Loucy (cell line): ENCODE measurements around the gene DNMBP.

Experiments
- H2AFZ ChIP-seq: fragments of 200-600 bp; sonication (generic); 2 replicates; pipeline ENCODE4 v1.6.0; 2016; ENCODE audit warnings: antibody characterized with exemption, mild to moderate bottlenecking, low read length, moderate library complexity
- H3F3A ChIP-seq: fragments of 200-600 bp; 2 replicates; pipeline ENCODE4 v1.6.0; 2016; ENCODE audit warnings: antibody characterized with exemption, low read depth, mild to moderate bottlenecking
- H3K27me3 ChIP-seq: fragments of 200-600 bp; sonication (generic); 2 replicates; pipeline ENCODE4 v1.6.1; 2014; ENCODE audit warnings: low read length, mild to moderate bottlenecking; ENCODE audit not compliant: insufficient read depth, poor library complexity, severe bottlenecking
- H3K36me3 ChIP-seq: fragments of 200-600 bp; sonication (generic); 2 replicates; pipeline ENCODE4 v1.6.1; 2016; ENCODE audit warnings: low read length; ENCODE audit not compliant: insufficient read depth
- H3K4me1 ChIP-seq: fragments of 200-600 bp; sonication (generic); 2 replicates; pipeline ENCODE4 v1.5.1; 2014; ENCODE audit warnings: low read length, mild to moderate bottlenecking; ENCODE audit not compliant: insufficient read depth, poor library complexity, severe bottlenecking
- H3K4me2 ChIP-seq: fragments of 200-600 bp; sonication (generic); 2 replicates; pipeline ENCODE4 v1.6.0; 2014; ENCODE audit warnings: antibody characterized with exemption, low read length, low read depth, mild to moderate bottlenecking; ENCODE audit not compliant: poor library complexity, severe bottlenecking
- H3K4me3 ChIP-seq: fragments of 200-600 bp; sonication (generic); 2 replicates; pipeline ENCODE4 v1.5.1; 2014; ENCODE audit warnings: low read length, mild to moderate bottlenecking, mixed read lengths; ENCODE audit not compliant: poor library complexity, severe bottlenecking
- H3K79me2 ChIP-seq: fragments of 200-600 bp; sonication (generic); 2 replicates; pipeline ENCODE4 v1.6.1; 2014; ENCODE audit warnings: low read length; ENCODE audit not compliant: insufficient read depth
- H3K9ac ChIP-seq: fragments of 200-600 bp; sonication (generic); 2 replicates; pipeline ENCODE4 v1.6.0; 2014; ENCODE audit warnings: mild to moderate bottlenecking, low read depth, low read length, moderate library complexity; ENCODE audit not compliant: poor library complexity, severe bottlenecking
- H3K9me2 ChIP-seq: fragments of 200-600 bp; sonication (generic); replicated peaks from 2 replicates; pipeline ENCODE4 v1.6.1; 2016; ENCODE audit warnings: low read depth, low read length, mixed read lengths
- H3K9me3 ChIP-seq: fragments of 200-600 bp; sonication (generic); 2 replicates; pipeline ENCODE4 v1.6.1; 2014; ENCODE audit warnings: mild to moderate bottlenecking, antibody characterized with exemption, low read length, low read depth; ENCODE audit not compliant: insufficient read depth
- H4K20me1 ChIP-seq: fragments of 200-600 bp; sonication (generic); 2 replicates; pipeline ENCODE4 v1.6.0; 2014; ENCODE audit warnings: antibody characterized with exemption, low read length, mild to moderate bottlenecking; ENCODE audit not compliant: insufficient read depth, poor library complexity, severe bottlenecking
- EZH2phosphoT487 ChIP-seq: fragments of 200-600 bp; IDR thresholded peaks from 2 replicates; pipeline ENCODE4 v1.6.1; 2018; ENCODE audit warnings: antibody characterized with exemption, mild to moderate bottlenecking, moderate library complexity, borderline replicate concordance
- TF ChIP-seq, protein P1 (sequence below): fragments of 200-600 bp; sonication (generic); conservative IDR thresholded peaks from 2 replicates; pipeline ENCODE4 v1.5.1; 2014; ENCODE audit warnings: mild to moderate bottlenecking, antibody characterized with exemption, low read length

The DNMBP gene

DNA sequence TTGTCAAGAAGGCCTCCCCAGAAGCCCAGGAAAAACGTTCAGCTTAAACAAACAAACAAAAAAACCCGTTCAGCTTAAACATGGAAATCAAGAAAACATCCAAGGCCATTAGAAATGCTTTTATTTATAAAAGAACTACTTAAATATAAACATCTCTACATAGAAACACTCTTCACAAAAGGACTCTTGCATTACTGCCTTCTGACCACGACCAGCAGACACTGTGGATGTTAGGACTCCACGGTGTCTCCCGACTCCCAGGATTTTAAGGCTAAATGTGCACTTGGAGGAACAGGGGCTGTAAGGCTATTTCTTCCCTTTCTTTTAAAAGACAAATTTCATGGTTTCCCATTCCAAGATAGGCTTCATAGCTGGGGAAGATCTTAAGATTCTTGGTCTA is 134.3 kb downstream of the DNMBP start:
- Histone ChIP-seq H3K4me2 (no peak overlapping the region), H3K4me1 (peaks cover 4% of the 10 kb centered on the region), H3F3A (no peaks in the 10 kb centered on the region), H3K9me2 (no peaks in the 10 kb centered on the region), H3K4me3 (no peak overlapping the region), H4K20me1 (no peaks in the 10 kb centered on the region), H3K79me2 (no peaks in the 10 kb centered on the region), H3K9ac (no peak overlapping the region), H3K9me3 (no peaks in the 10 kb centered on the region), H3K36me3 (peaks cover 17% of the 10 kb centered on the region; the same call in 1 of the 2 replicates), H3K27me3 (peaks cover 10% of the 10 kb centered on the region), H2AFZ (no peak overlapping the region)
- TF ChIP-seq, protein P1, sequence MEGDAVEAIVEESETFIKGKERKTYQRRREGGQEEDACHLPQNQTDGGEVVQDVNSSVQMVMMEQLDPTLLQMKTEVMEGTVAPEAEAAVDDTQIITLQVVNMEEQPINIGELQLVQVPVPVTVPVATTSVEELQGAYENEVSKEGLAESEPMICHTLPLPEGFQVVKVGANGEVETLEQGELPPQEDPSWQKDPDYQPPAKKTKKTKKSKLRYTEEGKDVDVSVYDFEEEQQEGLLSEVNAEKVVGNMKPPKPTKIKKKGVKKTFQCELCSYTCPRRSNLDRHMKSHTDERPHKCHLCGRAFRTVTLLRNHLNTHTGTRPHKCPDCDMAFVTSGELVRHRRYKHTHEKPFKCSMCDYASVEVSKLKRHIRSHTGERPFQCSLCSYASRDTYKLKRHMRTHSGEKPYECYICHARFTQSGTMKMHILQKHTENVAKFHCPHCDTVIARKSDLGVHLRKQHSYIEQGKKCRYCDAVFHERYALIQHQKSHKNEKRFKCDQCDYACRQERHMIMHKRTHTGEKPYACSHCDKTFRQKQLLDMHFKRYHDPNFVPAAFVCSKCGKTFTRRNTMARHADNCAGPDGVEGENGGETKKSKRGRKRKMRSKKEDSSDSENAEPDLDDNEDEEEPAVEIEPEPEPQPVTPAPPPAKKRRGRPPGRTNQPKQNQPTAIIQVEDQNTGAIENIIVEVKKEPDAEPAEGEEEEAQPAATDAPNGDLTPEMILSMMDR = no peak
- no peak for TF ChIP-seq EZH2phosphoT487

DNA sequence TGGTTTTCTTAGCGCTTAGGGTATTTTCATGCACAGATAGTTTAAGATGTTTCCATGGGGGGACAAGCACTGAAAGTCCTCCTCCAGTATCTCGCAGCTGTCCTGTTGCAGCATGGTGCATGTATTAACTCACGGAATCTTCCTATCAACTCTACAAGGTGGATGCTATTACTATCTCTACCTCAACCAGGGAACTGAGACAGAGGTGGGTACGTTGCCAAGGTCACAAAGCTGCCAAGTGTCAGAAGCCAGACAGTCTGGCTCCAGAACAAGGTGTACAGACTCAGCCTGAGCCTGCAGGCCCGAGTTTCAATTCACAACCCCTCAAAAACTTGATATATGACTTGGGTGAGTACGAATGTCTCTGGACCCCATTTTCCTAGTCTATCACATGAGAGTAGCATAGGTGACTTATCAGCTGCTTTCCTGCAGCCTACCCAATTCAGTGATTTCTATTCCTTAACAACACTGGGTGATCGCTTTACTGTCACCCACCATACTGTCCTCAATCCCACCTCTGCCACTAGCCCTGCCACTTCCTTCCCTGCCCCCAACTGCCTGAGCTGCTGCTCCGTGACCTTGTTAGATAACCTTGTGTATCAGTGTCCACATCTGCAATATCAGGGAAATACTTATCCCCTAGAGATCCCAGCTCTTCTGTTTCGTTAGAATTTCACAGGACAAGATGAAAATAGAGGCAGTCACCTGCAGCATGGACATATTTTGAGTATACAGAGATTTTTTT is 135.2 kb downstream of the DNMBP start:
- Histone ChIP-seq H3K4me3 (no peak overlapping the region), H3F3A (no peaks in the 10 kb centered on the region)

DNA sequence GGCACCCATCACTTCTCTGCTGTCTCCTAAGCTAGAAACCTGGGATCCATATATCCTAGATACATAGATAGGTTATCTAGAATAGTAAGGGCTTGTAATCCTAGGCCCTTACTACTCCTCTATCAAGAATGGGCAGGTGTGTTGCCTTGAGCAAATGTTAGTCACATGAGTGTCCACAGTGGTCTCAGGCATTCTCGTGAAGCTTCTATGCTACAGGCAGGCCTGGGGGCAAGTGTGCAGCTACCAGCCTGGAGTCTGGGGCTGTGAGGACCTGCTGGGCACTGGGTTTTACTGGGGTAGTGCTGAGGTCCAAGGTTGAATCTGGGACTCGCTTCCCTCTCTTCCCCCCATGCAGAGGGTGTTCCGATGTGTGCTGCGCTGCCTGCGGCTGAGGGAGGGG is 135.9 kb downstream of the DNMBP start:
- H3K36me3 ChIP-seq = peaks cover 6% of the 10 kb centered on the region; the same call in 1 of the 2 replicates
- H4K20me1 ChIP-seq = no peaks in the 10 kb centered on the region
- no peak overlapping the region for H3K4me3 ChIP-seq
- TF ChIP-seq EZH2phosphoT487 = no peak
- TF ChIP-seq, protein P1 = no peak
- H3K9ac ChIP-seq = no peak overlapping the region
- no peaks in the 10 kb centered on the region for H3K9me3 ChIP-seq
- peaks cover 9% of the 10 kb centered on the region for H3K4me1 ChIP-seq
- peaks cover 13% of the 10 kb centered on the region for H3K27me3 ChIP-seq
- no peaks in the 10 kb centered on the region for H3K79me2 ChIP-seq
- no peaks in the 10 kb centered on the region for H3F3A ChIP-seq
- H3K4me2 ChIP-seq = no peak overlapping the region
- H3K9me2 ChIP-seq = no peaks in the 10 kb centered on the region
- no peak overlapping the region for H2AFZ ChIP-seq

More for the DNA sequence above, 135.2 kb downstream of the DNMBP start:
- Histone ChIP-seq H3K4me2 (no peak overlapping the region), H4K20me1 (no peaks in the 10 kb centered on the region), H3K9me2 (no peaks in the 10 kb centered on the region), H2AFZ (no peak overlapping the region), H3K9ac (no peak overlapping the region), H3K36me3 (peaks cover 11% of the 10 kb centered on the region; the same call in 1 of the 2 replicates), H3K9me3 (no peaks in the 10 kb centered on the region), H3K79me2 (no peaks in the 10 kb centered on the region), H3K4me1 (peaks cover 6% of the 10 kb centered on the region), H3K27me3 (peaks cover 10% of the 10 kb centered on the region)
- no peak for TF ChIP-seq EZH2phosphoT487
- TF ChIP-seq, protein P1 = no peak
